Choroid plexus epithelial cell (primary cell): ENCODE data around the gene YTHDC1.

Experiments used
- DNase-seq: peaks from one replicate; pipeline ENCODE4 v3.0.0-alpha.2; 2010; ENCODE audit warnings: low read depth
- H3K4me3 ChIP-seq: 2 replicates; pipeline ENCODE4 v1.5.1; 2011; ENCODE audit warnings: low read depth, mild to moderate bottlenecking, control low read depth, low read length, moderate library complexity
- CTCF ChIP-seq: conservative IDR thresholded peaks from 2 replicates; pipeline ENCODE4 v1.5.1; 2011; ENCODE audit warnings: low read depth, mild to moderate bottlenecking, control low read depth, inconsistent platforms, low read length, moderate library complexity

Gene YTHDC1

GRCh38 chr4:68385267-68385666 lies 35.4 kb upstream of the YTHDC1 start:
- H3K4me3 ChIP-seq: no peak overlapping the region
- no peak for DNase-seq
- no peak for TF ChIP-seq CTCF

GRCh38 chr4:68383115-68383514 lies 33.2 kb upstream of the YTHDC1 start:
- H3K4me3 ChIP-seq: no peak overlapping the region
- DNase-seq: no peak
- no peak for TF ChIP-seq CTCF

- TF ChIP-seq CTCF: no peak
- no peak for DNase-seq
Measured at GRCh38 chr4:68378226-68378625, 28.3 kb upstream of the YTHDC1 start.

GRCh38 chr4:68375667-68376559 lies 26.0 kb upstream of the YTHDC1 start:
- TF ChIP-seq CTCF: peak; percentile 91
- DNase-seq: peak; percentile 81
- peak overlapping the region; percentile 15 for H3K4me3 ChIP-seq

More at GRCh38 chr4:68378226-68378625, 28.3 kb upstream of the YTHDC1 start:
- no peak overlapping the region for H3K4me3 ChIP-seq

- TF ChIP-seq CTCF: no peak
- peak overlapping the region; percentile 36 for H3K4me3 ChIP-seq
- DNase-seq: peak; percentile 83
Measured at GRCh38 chr4:68373513-68373912, 23.6 kb upstream of the YTHDC1 start.

GRCh38 chr4:68372588-68372987 lies 22.7 kb upstream of the YTHDC1 start:
- TF ChIP-seq CTCF: no peak
- H3K4me3 ChIP-seq: no peak overlapping the region
- DNase-seq: peak; percentile 8
